Stimulated activated CD8-positive, alpha-beta memory T cell treated with anti-CD3 and anti-CD28 coated beads, Interleukin-12 subunit alpha, Interleukin-12 subunit beta, amount 100 ng/mL, for 24 hours (primary cell): ENCODE results near the gene TBC1D9.

ENCODE experiments used
- DNase-seq: peaks from one replicate; pipeline ENCODE4 v3.0.0-alpha.2; 2020; ENCODE audit errors: extremely low read depth

The TBC1D9 gene

GRCh38 chr4:140720387-140721304, 35.5 kb downstream of the TBC1D9 start:
- DNase-seq, result no peak

- no peak for DNase-seq
Measured at GRCh38 chr4:140719686-140720085, 36.5 kb downstream of the TBC1D9 start.

- no peak for DNase-seq
Measured at GRCh38 chr4:140719022-140719421, 37.2 kb downstream of the TBC1D9 start.

- no peak for DNase-seq
Measured at GRCh38 chr4:140718241-140718952, 37.8 kb downstream of the TBC1D9 start.

- DNase-seq, result no peak
Measured at GRCh38 chr4:140717313-140717712, 38.9 kb downstream of the TBC1D9 start.

- DNase-seq, result no peak
Measured at GRCh38 chr4:140715119-140715518, 41.1 kb downstream of the TBC1D9 start.

GRCh38 chr4:140711910-140712309, 44.3 kb downstream of the TBC1D9 start:
- no peak for DNase-seq

GRCh38 chr4:140710908-140711622, 45.1 kb downstream of the TBC1D9 start:
- no peak for DNase-seq

- no peak for DNase-seq
Measured at GRCh38 chr4:140707325-140707724, 48.9 kb downstream of the TBC1D9 start.

GRCh38 chr4:140706665-140707064, 49.5 kb downstream of the TBC1D9 start:
- no peak for DNase-seq

GRCh38 chr4:140706276-140706625, 49.9 kb downstream of the TBC1D9 start:
- no peak for DNase-seq

- no peak for DNase-seq
Measured at GRCh38 chr4:140705625-140706275, 50.4 kb downstream of the TBC1D9 start.

- no peak for DNase-seq
Measured at GRCh38 chr4:140704964-140705363, 51.2 kb downstream of the TBC1D9 start.

GRCh38 chr4:140704392-140704960, 51.7 kb downstream of the TBC1D9 start:
- DNase-seq, result no peak

GRCh38 chr4:140703463-140703862, 52.7 kb downstream of the TBC1D9 start:
- no peak for DNase-seq

GRCh38 chr4:140702096-140702757, 54.0 kb downstream of the TBC1D9 start:
- DNase-seq, result no peak

GRCh38 chr4:140701071-140701470, 55.1 kb downstream of the TBC1D9 start:
- DNase-seq, result no peak

GRCh38 chr4:140697709-140698560, 58.2 kb downstream of the TBC1D9 start:
- no peak for DNase-seq

GRCh38 chr4:140695483-140695882, 60.7 kb downstream of the TBC1D9 start:
- DNase-seq, result no peak

GRCh38 chr4:140693562-140693961, 62.6 kb downstream of the TBC1D9 start:
- no peak for DNase-seq
